8988T (cell line): ENCODE results near the gene RAB4A.

Experiments used
- DNase-seq: peaks from one replicate; pipeline ENCODE4 v3.0.0; 2011

The RAB4A gene

DNA sequence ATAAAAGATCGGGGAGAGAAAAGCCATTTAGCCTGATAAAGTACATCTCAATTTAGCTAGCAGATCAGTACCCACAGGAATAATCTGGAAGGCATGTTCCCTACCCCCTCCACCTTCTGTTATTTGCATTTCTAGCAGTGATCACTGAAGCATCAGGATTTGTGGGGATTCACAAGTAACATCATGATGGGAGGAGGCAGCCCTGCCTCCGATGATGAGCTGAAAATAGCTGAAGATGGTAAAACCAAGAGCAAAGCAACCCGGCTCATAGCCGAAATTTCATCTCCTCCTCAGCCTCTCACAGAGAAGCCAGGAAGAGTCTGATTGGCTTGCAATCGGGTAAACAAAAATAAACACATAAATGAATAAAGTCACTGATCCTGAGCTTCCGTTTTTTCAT, 69.6 kb downstream of the RAB4A start:
- DNase-seq, result no peak

DNA sequence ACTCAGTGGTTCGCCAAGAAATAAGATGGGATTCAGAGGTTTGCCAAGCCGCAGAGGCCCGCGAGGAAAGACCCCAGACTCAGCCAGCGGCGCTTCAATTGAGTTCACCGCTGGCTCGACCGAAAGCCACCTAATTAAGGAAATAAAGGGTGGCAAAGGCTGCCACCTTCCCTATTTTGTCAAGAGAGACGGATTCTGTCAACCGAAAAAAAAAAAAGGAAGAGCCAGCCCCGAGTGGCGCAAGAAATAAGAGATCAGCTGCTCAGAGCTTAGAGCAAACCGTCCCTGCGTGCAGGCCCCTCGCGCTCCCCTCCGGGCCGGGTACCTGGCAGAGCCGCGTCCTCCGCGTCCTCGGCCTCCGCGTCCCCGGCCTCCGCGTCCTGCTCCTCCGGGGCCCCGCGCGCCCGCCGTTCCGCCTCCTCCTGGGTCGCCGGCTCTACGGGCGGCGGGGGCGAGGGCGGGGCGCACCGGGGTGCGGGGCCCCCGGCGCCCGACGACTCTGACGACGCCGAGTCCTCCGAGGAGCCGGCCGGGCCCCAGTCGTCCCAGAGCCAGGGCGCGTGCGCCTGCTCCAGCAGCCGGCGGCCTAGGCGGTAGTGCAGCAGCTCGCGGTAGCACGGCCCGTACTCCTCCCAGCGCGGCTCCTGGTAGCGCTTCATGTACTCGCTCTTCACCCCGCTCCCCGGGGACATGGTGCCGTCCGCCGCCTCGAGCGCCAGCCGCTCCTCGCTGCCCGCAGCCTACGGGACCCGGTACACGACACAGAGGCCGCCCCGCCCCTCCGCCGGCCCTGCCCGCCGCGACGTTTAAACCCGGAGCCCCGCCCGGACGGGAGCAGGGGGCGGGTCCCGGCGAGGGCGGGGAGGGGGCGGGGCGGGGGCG, 71.1 kb downstream of the RAB4A start:
- peak; percentile 73 for DNase-seq

DNA sequence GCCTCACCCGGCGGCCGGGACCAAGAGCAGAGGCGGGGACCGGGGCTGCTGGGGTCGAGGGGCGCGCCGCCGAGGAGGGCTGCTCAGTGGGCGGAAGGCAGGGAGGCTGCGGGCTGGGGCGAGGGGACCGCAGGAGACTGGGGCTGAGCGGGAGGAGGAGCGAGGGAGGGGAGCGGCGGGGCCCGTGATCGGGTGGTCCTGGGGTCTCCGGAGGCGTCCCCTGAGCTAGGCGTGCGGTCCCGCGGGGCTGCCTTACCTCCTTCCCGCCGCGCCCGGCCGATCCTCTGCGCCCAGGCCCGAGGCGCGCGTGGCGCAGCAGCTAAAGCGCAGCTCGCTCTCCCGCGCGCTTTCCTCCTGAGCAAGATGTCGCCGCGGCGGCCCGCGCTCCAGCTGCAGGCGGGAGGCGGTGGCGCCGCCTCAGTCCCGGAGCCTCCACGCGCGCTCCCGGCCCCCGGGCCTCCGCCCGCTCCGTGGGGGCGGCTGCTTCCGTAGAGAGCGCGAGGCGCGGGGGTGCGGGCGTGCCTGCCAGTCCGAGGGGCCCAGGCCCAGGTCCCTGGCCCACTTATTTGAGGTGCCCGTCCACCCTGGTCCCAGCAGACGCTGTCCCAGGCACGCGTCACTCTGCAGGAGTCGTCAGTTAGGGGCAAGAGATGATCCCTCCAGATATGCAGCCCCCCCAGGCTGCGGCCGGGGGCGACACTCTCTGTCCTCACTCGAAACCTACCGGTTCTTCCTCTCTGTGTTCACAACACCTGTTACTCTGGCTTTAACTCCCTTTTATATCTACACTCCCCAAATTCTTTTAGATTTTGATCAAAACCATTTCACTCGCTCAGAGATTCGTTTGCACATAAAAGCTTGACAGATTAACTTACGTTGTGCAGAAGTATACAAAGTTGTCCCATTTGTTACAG, 72.0 kb downstream of the RAB4A start, which contains the start of gene CCSAP:
TSS of gene CCSAP (minus strand) at position 392 of the 914 bp plus-strand sequence. CDS start 582 bp downstream, outside the sequence.
- peak; percentile 35 for DNase-seq

DNA sequence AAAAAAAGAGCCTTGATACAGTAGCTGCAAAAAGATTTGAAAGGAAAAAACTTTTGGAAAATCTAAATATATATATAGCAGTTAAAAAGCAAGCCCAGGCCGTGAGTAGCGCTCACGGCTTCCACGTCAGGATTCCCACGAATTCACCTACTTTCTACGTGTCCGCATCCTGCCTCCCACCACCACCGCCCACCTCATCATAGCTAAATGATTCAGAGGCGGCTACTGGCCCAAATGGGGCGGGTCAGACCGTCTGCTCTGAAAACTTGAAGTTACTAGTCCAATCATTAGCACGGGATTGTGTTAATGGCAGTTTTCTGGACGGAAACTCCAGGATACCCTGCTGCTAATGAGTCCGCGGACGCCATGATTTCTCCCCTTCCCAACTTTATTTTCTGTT, 73.2 kb downstream of the RAB4A start:
- DNase-seq, result no peak

DNA sequence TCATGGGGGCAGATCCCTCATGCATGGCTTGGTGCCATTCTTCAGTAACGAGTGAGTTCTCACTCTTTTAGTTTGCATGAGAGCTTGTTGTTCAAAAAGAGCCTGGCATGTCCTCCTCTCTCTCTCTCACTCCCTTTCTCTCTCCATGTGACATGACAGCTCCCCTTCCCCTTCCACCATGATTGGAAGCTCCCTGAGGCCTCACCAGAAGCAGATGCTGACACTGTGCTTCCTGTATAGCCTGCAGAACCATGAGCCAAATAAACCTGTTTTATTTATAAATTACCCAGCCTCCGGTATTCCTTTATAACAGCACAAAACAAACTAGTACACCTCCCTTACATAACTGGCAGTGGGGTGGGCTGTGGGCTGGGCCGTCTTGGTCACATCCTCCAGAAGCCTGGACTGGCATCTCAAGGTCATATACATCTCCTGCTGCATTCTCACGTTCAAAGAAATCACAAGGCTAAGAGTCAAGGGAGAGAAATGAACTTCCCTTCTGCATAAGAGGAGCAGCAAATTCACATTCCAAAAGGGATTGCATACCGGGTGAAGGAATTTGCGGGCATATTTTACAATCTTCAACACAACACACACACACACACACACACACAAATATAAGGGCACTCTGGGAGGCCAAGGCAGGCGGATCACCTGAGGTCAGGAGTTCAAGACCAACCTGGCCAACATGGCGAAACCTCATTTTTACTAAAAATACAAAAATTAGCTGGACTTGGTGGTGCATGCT, 74.2 kb downstream of the RAB4A start:
- DNase-seq, result no peak

DNA sequence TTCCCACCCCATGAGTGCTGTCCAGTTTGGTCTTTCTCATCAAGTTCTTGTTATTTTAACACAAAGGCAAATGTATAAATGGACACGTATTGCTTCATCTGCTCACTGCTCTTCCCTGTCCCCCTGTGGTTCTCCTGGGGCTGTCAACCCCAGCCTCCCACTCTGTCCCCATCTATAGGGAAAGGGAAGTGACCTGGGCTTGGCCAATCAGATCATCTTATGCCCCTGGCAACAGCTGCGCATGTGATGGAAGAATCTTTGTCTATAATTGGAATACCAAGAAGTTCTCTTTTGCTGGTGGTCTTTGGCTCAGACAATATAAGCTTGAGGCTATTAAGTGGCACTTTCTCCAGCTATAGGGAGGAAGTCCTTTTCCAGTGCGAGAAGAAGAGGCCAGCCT, 76.6 kb downstream of the RAB4A start:
- no peak for DNase-seq

DNA sequence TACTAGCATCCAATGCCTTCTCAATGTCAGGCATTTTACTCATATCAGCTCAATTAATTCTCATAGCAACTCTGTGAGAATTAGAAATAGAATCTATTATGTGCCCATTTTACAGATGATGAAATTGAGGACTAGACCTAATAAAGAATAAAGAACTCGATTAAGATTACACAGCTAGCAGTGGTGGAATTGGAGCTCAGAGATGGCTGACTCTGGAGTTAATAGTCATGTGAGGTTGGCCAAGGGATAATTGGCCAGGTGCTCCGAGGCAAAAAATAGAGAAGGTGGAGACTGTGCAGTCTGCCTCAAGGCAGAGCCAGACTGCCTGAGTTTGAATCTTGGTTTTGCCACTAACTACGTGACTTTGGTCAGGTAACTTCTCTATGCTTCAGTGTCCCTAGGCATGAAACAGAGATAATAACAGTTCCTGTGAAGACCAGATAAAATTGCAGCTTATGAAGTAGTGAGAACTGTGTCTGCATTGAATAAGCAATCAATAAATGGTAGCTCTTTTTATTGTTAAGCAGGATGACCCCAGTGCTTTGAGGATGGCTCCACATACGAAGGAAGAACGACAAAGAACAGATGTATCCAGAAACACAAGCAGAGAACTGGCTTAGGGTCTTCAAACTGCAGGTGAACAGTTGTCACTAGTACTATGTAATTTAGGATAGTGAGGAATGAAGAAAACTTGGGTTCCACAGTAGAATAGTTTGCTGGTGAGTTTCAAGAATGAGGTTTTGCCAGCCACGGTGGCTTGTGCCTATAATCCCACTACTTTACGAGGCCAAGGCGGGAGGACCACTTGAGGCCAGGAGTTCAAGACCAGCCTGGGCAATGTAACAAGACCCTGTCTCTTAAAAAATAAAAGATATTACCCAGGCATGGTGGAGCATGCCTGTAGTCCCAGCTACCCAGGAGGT, 78.8 kb downstream of the RAB4A start:
- DNase-seq, result no peak

DNA sequence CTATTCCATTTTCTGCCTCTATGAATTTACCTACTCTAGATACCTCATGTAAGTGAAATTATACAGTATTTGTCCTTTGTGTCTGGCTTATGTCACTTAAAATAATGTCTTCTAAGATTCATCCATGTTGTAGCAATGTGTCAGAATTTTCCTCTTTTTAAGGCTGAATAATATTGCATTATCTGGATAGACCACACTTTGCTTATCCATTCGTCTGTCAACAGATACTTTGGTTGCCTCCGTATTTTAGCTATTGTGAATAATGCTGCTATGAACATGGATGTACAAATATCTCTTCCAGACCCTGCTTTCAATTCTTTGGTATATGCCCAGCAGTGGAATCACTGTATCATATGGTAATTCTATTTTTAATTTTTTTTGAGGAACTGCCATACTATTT, 82.1 kb downstream of the RAB4A start:
- no peak for DNase-seq

DNA sequence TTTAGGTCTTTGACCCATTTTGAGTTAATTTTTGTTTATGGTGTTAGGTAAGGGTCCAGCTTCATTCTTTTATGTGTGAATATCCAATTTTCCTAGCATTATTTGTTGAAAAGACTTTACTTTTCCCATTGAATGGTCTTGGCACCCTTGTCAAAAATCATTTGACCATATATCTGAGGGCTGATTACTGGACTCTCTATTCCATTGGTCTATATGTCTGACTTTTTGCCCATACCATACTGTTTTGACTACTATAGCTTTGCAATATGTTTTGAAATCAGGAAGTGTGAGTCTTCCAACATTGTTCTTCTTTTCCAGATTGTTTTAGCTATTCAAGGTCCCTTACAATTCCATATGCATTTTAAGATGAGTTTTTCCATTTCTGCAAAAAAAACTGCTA, 83.3 kb downstream of the RAB4A start:
- DNase-seq, result no peak
